Activated CD8-positive, alpha-beta memory T cell treated with anti-CD3 and anti-CD28 coated beads for 24 hours (primary cell): Measurements from ENCODE around the gene NQO2.
"Not testable (repeated sequence)": the region's sequence is repeated elsewhere in the genome, so short reads cannot be mapped to it uniquely, and the experiment has no call there.

Experiments used
- DNase-seq: peaks from one replicate; pipeline ENCODE4 v3.0.0-alpha.2; 2020

The NQO2 gene

GRCh38 chr6:3041606-3042005, 41.9 kb downstream of the NQO2 start:
- DNase-seq, result no peak

GRCh38 chr6:3045369-3045768, 45.7 kb downstream of the NQO2 start:
- no peak for DNase-seq

GRCh38 chr6:3045777-3046176, 46.1 kb downstream of the NQO2 start:
- no peak for DNase-seq

- DNase-seq, result no peak
Measured at GRCh38 chr6:3046295-3046694, 46.6 kb downstream of the NQO2 start.

GRCh38 chr6:3048009-3048408, 48.3 kb downstream of the NQO2 start:
- DNase-seq, result not testable (repeated sequence)

GRCh38 chr6:3052481-3053230, 53.0 kb downstream of the NQO2 start:
- DNase-seq, result no peak

GRCh38 chr6:3053231-3053508, 53.5 kb downstream of the NQO2 start:
- no peak for DNase-seq

GRCh38 chr6:3054229-3055157, 54.8 kb downstream of the NQO2 start:
- DNase-seq, result not testable (repeated sequence)

- DNase-seq, result not testable (repeated sequence)
Measured at GRCh38 chr6:3055158-3055499, 55.4 kb downstream of the NQO2 start.

- no peak for DNase-seq
Measured at GRCh38 chr6:3057063-3057770, 57.5 kb downstream of the NQO2 start.

GRCh38 chr6:3058957-3059356, 59.3 kb downstream of the NQO2 start:
- no peak for DNase-seq

- not testable (repeated sequence) for DNase-seq
Measured at GRCh38 chr6:3060092-3060491, 60.4 kb downstream of the NQO2 start.

- DNase-seq, result no peak
Measured at GRCh38 chr6:3061501-3061941, 61.8 kb downstream of the NQO2 start.

GRCh38 chr6:3063340-3063732, 63.6 kb downstream of the NQO2 start:
- not testable (repeated sequence) for DNase-seq

GRCh38 chr6:3063733-3064700, 64.3 kb downstream of the NQO2 start:
- peak; percentile 94 for DNase-seq

GRCh38 chr6:3068329-3069214, 68.9 kb downstream of the NQO2 start, which contains the start of gene RIPK1:
RIPK1 (plus strand) TSS chr6:3068494; CDS start chr6:3076824, 8,330 bp downstream.
- peak; percentile 98 for DNase-seq
